Activated CD8-positive, alpha-beta memory T cell treated with anti-CD3 and anti-CD28 coated beads for 4 hours (primary cell): ENCODE measurements around the gene NTM.

Source experiments
- DNase-seq, 2 donors: peaks; one replicate each; pipeline ENCODE4 v3.0.0-alpha.2; 2020; ENCODE audit warnings: low read depth in 2 of 2

Gene NTM

GRCh38 chr11:131964698-131965483, 594.5 kb downstream of the NTM start:
- DNase-seq = no peak

DNA sequence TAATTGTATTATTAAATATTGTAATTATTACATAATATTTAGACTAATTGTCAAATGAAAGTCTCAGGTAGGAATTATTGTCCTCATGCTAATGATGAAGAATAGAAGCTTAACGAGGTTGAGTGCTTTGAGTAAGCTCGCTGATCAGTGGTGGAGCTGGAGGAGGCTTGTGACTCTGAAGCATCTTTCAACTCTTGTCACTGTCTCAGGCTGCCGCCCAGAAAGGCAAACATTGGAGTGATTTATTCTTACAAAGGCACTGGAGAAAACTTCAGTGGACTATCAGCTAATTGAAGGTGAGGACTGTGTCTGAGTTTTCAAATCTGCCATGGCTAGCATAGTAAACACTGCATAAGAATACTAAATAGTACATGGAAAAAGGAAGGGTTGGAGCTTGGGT, 595.1 kb downstream of the NTM start:
- DNase-seq = no peak

DNA sequence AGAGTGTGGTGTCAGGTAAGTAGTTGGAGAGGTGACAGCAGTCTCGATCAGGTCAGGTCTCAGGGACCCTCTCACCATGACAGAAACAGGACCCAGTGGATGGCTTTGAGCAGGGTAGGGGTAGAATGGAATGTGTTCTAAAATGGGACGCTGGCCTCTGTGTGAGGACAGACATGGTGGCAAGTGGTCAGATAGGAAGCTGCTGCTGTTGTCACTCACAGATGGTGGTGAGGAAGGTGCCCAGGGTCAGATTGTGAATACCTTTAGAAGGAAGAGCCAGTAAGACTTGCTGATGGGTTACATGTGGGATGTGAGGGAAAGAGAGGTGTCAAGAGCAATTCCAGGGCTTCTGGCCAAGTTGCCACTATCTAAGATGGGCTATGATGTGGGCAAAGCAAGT, 596.3 kb downstream of the NTM start:
- no peak for DNase-seq

- DNase-seq = no peak
Measured at GRCh38 chr11:131969261-131969660, 598.8 kb downstream of the NTM start.

- no peak for DNase-seq
Measured at GRCh38 chr11:131973061-131973460, 602.6 kb downstream of the NTM start.

GRCh38 chr11:131975619-131976018, 605.2 kb downstream of the NTM start:
- DNase-seq = no peak

GRCh38 chr11:131976021-131976420, 605.6 kb downstream of the NTM start:
- DNase-seq = no peak

DNA sequence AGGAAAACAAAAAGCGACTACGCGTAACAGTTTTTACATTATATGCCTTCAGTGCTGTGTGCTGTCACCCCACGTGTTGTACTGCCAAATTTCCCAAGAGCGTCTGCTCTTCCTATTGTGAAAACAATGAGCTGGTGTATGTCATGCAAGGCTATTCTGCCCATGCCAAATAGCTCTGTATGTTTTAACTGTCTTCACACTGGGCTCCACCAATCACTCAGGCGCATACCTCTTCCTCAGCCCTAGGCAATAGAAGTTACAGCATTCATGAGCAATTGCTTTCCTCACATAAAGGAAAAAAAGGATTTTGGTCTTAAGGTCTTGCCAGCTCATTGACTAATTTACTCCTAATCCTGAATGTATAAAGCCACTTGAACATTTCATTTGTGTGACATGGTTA, 606.8 kb downstream of the NTM start:
- DNase-seq = no peak

DNA sequence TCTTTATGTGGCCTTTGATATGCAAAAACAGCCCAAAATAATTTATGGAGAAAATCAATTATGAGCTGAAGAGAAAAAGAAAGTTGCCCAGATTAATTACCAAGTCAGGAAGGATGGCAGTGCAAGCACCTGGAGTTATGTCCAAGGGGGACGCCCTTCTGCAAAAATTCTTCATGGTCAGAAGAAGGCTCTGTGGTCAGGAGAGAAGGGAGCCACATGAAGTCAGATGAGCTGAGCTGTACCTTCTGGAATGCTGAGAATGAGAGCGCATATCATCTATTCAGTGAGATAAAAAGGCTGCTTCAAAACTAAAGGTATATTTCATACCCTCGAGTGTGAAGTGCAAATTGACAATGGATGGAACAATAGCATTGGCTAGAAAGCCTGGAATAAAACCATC, 607.4 kb downstream of the NTM start:
- DNase-seq = no peak

DNA sequence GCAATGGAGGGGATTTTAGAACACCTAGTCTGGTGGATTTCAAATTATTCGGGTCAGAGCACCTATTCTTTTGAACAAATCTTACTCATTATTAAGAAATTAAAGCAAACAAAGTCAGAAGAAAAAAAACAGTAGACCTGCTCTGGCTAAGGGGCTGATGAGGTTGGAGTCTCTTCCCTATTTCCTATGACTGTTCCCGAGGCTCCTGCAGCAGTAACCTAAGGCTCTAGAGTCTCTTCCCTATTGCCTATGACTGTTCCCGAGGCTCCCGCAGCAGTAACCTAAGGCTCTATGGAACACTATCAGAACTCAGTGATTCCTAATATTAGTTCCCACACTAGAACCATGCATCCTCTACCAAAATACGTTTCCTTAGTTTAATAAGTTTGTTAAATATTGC, 607.9 kb downstream of the NTM start:
- no peak for DNase-seq

DNA sequence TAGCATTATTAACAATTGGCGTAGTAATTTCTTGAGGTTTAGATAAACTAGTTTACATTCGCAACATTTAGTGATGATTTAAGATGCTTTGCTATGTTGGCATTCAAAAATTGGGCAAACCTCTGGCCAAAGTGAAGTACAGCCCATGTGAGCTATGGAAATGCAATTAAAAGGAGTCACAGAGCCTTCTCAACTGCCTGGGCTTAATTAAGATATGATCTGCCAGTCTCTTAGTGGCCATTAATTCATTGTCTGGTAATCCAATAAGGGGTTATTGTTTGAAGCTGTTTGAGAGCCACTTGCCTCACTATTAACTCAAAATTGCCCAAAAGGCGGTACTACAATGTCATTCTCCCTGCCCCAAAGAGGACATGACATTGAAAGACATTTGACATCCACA, 608.9 kb downstream of the NTM start:
- no peak for DNase-seq

- DNase-seq = no peak
Measured at GRCh38 chr11:131980199-131980598, 609.8 kb downstream of the NTM start.

DNA sequence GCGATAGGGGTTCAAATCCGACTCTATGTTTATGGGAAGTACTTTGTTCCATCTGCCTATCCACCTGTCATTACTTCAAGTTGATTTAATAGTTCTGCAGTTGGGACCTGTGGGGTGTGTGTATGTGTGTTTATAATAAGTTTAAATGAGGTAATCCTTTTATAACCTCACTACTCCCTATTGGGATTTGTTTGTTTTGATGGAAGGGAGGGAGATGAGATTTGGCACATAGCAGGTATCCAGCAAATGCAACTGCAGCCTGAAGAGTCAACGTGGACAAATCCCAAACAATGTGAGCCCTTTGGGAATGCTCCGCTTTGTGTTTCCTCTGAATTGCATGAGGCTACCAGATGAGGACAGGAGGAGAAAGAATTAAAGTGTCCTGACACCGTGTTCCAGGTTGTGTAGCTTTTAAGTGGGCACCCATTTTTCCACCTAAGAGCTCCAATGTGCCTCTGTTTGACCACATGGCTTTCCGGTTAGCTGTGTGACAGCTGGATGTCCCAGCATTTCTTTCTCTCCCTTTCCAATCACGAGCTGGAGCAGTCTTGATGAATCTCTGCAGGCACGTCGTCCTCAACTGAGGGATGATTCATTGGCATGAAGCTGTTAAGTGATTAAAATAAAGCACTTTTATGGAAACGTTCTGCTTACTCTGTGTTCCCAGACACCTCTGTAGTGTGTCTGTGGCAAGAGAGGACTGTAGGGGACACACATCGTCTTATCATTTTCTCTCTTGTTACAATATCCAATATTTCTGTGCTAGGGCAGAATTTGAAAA, 610.7 kb downstream of the NTM start:
- DNase-seq = no peak

- DNase-seq = no peak
Measured at GRCh38 chr11:131982154-131982553, 611.7 kb downstream of the NTM start.

- no peak for DNase-seq
Measured at GRCh38 chr11:131985846-131986301, 615.5 kb downstream of the NTM start.

GRCh38 chr11:131987703-131988102, 617.3 kb downstream of the NTM start:
- no peak for DNase-seq

DNA sequence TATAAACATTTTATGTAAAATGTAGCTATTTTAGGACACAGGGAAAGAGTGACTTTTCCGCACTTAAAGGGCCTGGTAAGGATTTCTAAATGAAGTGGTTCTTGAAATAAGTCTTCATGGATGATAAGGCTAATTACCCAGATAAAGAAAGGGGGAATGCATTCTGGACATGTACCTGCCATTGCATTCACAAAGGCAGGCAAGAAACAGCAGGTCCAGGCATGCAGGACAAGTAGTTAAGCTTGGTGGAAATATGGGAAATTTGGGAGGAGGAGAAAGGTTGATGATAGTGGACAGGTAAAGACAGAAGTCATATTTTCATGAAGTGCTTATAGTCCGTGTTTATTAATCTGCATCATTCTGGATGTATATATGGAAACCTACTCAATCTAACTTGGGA, 621.2 kb downstream of the NTM start:
- DNase-seq = no peak

DNA sequence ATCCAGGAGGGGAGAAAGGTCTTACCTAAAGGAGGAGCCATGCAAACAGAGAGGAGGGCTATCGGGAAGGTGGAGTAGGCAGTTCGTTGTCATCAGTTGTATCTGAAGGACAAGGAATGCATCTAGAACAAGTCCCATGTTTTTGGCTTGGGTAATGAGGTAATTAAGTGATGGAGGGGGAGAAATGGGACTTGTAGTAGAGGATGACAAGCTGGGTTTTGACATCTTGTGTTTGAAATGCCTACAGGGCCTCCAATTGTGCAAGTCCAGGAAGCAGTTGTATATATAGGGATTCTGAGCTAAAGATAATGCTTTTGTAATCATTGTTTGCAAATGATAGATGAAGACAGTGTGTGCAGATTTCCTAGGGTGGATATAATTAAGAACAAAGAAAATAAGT, 622.8 kb downstream of the NTM start:
- no peak for DNase-seq

DNA sequence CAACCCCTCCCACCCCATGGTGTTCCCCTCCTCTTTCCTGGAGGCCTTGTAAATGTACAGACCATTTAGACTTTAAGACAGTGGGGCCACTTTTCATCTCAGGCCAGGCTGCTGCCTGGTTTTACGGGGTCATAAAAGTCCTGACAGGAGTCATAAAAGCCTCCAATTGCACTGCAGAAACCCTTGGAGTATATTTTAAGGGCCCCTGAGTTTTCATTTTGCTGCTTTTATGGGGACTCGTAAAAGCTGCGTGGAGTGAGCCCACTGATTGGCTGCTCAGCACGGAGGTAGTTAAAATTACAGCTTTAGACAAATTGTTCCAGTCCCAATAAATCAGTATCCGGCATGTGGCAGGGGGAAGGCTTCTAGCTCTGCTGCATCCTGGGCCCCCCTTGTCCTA, 627.6 kb downstream of the NTM start:
- DNase-seq = no peak

DNA sequence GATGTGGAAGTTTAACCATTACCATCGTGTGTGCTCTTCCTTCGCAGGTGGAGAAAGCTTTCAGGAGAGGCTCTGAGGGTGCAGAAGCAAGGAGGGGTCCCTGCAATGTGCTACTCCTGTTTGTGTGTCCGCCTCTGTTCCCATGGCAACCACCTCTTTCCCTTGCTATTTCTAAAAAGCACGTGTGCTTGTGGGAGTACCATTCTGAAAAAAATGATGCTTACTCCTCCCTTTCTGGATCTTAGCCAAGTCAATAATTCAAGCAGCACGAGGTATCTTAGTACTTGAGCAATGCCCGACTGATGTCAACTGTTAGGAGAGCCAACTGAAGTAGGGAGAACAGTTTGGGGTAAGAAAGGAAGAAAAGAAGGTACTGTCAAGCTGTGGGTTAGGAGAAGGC, 628.7 kb downstream of the NTM start:
- no peak for DNase-seq

- DNase-seq = no peak
Measured at GRCh38 chr11:131999955-132000354, 629.5 kb downstream of the NTM start.

- DNase-seq = no peak
Measured at GRCh38 chr11:132005887-132006286, 635.5 kb downstream of the NTM start.

GRCh38 chr11:132006884-132007580, 636.6 kb downstream of the NTM start:
- no peak for DNase-seq
